Fibroblast of upper back skin (primary cell): Measurements from ENCODE around the gene ITPRIPL1.

Source experiments
- DNase-seq: peaks from one replicate; pipeline ENCODE4 v3.0.0-alpha.2; 2013

Gene ITPRIPL1

DNA sequence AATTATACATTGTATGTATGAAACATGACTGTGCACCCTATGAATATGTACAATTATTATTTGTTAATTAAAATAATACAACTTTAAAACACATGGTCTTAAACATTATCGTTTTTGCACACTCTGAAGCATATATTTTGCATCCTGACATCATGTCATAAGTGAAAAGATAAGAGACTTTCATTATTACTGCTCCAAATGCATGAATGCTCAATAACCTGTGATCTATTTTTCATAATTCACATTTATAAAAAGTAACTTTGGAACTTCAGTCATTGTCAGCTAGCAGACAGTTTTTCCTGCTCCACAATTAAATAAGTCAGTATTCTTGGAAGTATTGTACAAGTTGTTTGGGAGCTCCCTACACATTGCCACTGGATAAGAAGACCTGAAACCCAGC lies 1.3 kb upstream of the ITPRIPL1 start:
- no peak for DNase-seq

GRCh38 chr2:96324721-96325040 lies 436 bp upstream of the ITPRIPL1 start:
- no peak for DNase-seq

GRCh38 chr2:96325884-96326255 lies 753 bp downstream of the ITPRIPL1 start:
- DNase-seq, result no peak

- DNase-seq, result no peak
Measured at GRCh38 chr2:96326564-96326963, 1.4 kb downstream of the ITPRIPL1 start.

GRCh38 chr2:96326990-96327820 lies 2.1 kb downstream of the ITPRIPL1 start:
- no peak for DNase-seq

DNA sequence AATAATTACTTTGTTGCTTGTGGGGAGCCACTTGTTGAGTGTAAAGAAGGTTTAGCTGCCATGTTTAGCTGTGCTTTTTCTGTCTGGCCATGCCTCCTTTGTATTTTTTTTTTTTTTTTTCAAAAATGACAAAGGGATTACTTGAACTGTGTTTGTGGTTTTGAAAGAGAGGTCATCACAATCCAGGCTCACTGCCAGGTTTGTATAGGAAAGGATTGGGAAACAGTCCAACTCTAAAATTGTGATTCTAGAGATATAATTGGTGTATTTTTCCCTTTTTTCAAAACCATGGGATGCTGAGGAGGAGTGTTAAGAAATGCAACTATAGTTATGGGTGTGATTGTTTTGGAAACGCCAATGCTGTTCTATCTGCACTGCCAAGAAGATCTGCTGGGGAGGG lies 4.3 kb downstream of the ITPRIPL1 start:
- DNase-seq, result peak; percentile 76

GRCh38 chr2:96329874-96330273 lies 4.8 kb downstream of the ITPRIPL1 start:
- DNase-seq, result no peak

GRCh38 chr2:96330407-96330806 lies 5.3 kb downstream of the ITPRIPL1 start:
- DNase-seq, result peak; percentile 25

DNA sequence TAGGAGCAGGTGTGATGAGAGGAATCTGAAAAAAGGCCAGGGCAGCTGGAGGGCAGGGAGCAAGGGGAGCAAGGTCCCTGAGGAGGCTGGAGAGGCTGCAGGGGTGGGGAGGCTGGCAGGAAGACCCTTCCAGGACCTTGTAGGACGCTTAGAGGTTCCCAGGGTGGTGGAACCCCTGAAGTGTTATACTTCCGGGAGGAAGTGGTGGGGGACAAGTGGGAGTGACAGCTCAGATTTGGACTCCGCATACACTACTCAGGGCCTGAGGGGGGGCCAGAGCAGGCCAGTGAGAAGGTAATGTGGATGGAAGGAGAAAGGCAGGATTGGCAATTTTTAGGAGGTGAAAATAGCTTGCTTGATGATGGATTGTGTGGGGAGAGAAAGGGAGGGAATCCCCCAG lies 8.6 kb downstream of the ITPRIPL1 start:
- no peak for DNase-seq

DNA sequence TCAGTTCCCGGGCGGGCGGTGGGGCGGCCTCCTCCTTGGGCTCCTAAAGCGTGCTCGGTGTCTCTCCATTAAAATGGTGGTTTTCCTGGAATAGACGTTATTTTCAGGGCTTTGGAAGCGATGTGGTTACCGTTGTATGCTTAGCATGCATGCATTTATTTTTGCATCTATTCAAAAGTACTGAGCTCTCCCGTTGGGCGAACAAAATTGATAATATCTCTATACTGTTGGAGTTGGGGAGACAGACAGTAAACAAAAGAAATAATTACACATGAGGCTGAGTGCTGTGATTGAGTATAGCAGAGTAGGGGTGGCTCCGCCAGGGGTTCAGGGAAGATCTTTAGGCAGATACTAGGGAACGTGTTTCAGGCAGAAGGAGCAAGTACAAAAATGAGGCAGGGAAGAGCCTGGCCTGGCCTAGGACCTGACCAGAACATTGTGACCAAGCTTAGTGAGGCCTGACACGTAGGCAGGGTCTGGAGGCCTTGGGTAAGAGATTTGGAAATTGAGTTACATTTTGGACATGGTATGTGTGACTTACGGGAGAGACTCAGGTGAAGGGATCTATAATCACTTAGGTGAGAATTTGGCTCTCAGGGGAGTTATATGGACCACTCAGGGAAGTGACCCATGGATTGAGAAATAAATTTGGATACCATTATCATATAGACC lies 11.1 kb downstream of the ITPRIPL1 start:
- DNase-seq, result no peak

DNA sequence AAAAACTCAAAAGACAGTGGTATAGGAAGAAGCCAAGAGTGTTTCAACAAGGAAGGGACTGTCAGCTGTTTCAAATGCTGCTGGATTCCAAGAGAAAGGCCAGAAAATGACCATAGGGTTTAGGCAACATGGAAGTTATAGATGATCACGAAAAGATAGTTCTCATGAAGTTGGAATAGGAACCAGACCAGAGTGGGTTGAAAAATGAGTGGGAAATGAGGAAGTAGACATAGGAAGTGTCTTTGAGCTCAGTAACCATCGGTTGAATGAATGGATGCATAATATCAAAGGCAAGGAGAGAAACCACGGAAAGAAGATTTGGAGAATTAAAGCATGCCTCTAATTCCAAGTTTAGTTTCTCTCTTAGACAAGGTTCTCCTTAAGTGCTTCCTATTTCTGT lies 11.8 kb downstream of the ITPRIPL1 start:
- no peak for DNase-seq

- peak; percentile 16 for DNase-seq
Measured at GRCh38 chr2:96340493-96341414, 15.6 kb downstream of the ITPRIPL1 start.

GRCh38 chr2:96341641-96342040 lies 16.5 kb downstream of the ITPRIPL1 start:
- DNase-seq, result no peak

DNA sequence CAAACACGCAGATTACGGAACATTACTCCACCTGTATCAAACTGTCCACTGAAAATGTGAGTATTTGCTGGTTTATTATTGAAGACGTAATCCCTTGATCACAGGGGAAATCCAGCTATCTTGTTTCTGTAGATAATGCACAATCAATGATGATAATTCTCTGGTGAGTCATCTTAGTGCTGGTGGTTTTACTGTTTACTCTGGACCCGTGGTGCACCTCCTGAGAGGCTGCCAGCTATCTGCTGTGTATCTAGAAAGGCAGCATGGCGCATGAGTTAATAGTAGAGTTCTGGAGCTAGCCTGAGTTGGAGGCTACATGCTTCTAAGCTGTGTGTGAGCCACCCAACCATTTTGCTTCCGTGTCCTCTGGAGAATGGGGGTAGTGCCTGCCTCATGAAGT lies 17.0 kb downstream of the ITPRIPL1 start:
- peak; percentile 46 for DNase-seq

DNA sequence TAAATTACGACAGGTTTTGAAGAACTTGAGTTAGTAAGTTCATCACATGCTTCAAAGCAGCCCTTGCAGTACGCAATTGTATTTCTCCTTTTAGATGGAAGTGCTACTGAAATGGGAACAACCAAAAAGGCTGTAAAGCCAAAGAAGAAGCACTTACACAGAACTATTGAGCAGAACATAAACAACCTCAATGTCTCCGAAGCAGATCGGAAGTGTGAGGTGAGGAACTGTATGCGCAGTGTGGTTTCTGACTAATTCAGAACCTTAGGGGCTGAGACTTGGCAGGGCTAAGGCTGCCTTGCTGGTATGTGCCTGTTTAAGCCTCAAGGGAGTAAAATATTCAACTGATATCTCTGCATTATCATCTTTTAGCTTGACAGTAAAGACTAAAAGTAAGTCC lies 18.9 kb downstream of the ITPRIPL1 start:
- DNase-seq, result no peak

GRCh38 chr2:96345438-96345837 lies 20.3 kb downstream of the ITPRIPL1 start:
- no peak for DNase-seq

- DNase-seq, result no peak
Measured at GRCh38 chr2:96345868-96346462, 20.8 kb downstream of the ITPRIPL1 start.

- no peak for DNase-seq
Measured at GRCh38 chr2:96347395-96347794, 22.3 kb downstream of the ITPRIPL1 start.

DNA sequence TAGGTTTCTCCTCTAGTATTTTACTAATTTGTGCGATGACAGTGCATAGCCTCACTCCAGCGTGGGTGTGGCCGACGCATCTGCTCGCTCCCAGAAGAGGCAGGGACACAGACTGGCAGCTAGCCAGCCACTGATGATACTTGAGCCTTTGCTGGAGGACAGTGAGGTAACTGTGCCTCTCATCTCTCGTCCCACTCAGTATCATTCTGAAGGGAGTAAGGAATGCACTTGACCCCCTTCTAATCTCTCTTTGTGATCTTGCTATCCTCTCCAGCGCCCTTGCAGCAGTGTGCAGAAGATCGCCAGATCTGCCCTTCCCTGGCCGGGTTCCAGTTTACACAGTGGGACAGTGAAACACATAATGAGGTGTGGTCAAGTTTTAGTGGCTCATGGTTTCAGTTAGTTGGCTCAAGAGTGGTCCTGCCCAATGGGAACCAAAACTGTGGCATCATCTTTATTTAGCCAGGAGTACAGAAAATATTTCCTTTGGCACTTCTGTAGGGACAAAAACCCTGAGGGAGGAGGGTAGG lies 28.0 kb downstream of the ITPRIPL1 start:
- DNase-seq, result no peak

DNA sequence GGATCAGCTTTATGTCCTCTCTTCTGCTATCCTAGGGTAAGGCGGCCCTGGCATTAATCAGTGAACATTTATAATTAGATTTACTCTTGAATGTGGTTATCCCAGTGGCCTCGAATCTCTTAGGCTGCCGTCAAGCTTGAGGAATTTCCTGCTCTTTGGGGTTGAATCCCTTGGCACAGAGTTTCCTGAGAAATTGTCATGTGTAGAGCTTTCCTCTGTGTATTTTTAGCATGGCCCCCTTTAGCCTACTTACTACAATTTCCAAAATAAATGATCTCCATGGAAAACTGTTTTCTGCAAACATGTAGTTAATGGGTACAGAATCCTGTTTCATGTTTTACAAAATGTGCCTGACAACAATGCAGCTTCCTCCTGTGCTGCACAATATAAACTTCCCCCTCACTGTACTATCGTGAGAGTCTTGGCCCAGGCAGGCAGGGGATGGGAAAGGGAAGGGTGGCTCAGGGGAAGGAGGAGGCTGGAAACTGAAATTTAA lies 28.5 kb downstream of the ITPRIPL1 start:
- peak; percentile 5 for DNase-seq

DNA sequence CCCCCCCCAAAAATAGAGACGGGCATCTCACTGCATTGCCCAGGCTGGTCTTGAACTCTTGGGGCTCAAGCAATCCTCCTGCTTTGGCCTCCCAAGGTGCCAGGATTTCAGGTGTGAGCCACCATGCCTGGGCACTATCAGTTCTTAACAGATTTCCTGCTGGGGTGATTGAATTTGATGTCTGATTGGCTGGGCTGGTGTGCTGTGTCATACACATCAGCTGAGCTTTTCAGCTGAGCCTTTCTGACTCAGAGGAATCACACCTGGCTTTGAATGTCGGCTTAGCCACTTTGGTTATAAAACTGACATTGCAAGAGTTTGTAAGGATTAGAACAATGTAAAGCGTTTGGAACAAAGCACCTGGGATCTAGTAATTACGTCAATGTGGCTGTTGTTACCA lies 29.4 kb downstream of the ITPRIPL1 start:
- DNase-seq, result no peak

GRCh38 chr2:96356889-96357288 lies 31.8 kb downstream of the ITPRIPL1 start:
- DNase-seq, result no peak

DNA sequence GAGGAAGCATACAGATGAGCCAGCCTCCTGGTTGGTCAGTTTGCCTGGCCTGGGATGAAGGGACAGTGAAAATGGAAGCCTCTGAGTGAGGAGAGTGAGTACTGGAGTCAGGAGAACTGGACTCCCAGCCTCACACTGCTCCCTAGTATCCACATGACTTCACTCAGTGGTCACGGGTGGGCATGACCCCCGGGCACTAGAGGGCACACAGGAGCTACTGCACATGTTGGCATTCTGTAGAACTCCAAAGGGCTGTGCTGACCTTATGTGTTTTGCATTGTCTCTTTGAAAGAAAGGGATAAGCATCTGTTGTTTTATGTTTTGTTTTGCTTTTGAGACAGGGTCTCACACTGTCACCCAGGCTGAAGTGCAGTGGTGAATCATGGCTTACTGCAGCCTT lies 34.2 kb downstream of the ITPRIPL1 start:
- DNase-seq, result no peak
